T-helper 17 cell (primary cell): ENCODE results near the gene MBD3L1. TPM values are rescaled to one million over a fixed set of nuclear protein-coding genes. Genes with fewer than 3 reads are reported as not detected.

Source experiments
- ATAC-seq: fragments of 150-1000 bp; cut with Tn5 transposase; 2 replicates; pipeline ENCODE4 v1.10.0; 2021; ENCODE audit warnings: mild to moderate bottlenecking, moderate library complexity
- DNase-seq, 3 donors: peaks; one replicate each; pipeline versions ENCODE4 v3.0.0 to v3.0.0-alpha.2; 2020 to 2021
- H3K9me3 ChIP-seq: one replicate; pipeline ENCODE4 v1.7.0; 2013; ENCODE audit warnings: low read length, mild to moderate bottlenecking; ENCODE audit not compliant: control insufficient read depth, poor library complexity, severe bottlenecking
- H3K27ac Mint-ChIP-seq: one replicate; pipeline ENCODE4 v1.8.0; 2022; ENCODE audit warnings: mild to moderate bottlenecking, moderate library complexity, mixed read lengths
- H3K27me3 Mint-ChIP-seq: one replicate; pipeline ENCODE4 v1.8.0; 2022; ENCODE audit warnings: mixed read lengths
- H3K36me3 Mint-ChIP-seq: one replicate; pipeline ENCODE4 v1.8.0; 2022; ENCODE audit warnings: low read depth, mixed read lengths
- H3K4me1 Mint-ChIP-seq: one replicate; pipeline ENCODE4 v1.8.0; 2022; ENCODE audit warnings: mild to moderate bottlenecking, mixed read lengths
- H3K4me3 Mint-ChIP-seq: one replicate; pipeline ENCODE4 v1.8.0; 2022; ENCODE audit warnings: mild to moderate bottlenecking, moderate library complexity, mixed read lengths
- total RNA-seq, 4 donors: library from RNA in 2 of 4; stranded (reverse) in 2 of 4; gene quantifications; one replicate each; pipeline ENCODE4 v1.2.3 and lab custom pipeline; 2022 to 2026

MBD3L1 gene
- total RNA-seq, 2 donors from 2014 or later: not detected

GRCh38 chr19:8835877-8836276, 3.7 kb downstream of the MBD3L1 start:
- no peaks in the 10 kb centered on the region for H3K36me3 Mint-ChIP-seq
- H3K27ac Mint-ChIP-seq: no peak overlapping the region
- H3K4me3 Mint-ChIP-seq: no peak overlapping the region
- no peaks in the 10 kb centered on the region for H3K9me3 ChIP-seq
- peaks cover 18% of the 10 kb centered on the region for H3K4me1 Mint-ChIP-seq
- ATAC-seq (no peak), DNase-seq (no peak)
- no peaks in the 10 kb centered on the region for H3K27me3 Mint-ChIP-seq

DNA sequence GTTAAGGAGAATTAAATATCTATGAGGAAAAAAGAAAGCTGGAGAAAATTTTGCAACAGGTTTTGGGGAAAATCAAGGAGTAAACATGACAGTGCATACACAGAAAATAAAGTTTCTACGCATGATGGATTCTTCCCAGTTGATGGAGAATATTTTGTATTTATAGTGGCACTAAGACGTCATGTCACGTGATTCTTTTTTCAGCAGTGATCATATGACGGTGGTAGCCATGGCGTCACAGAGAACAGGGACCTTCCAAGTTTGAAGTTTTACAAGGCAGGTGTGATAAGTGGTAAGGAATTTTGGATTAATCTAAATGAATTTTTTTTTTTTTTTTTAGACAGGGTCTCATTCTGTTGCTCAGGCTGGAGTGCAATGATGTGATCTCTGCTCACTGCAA, 8.5 kb downstream of the MBD3L1 start:
- Mint-ChIP-seq H3K27ac (no peak overlapping the region), H3K27me3 (peaks cover 10% of the 10 kb centered on the region), H3K4me1 (peaks cover 3% of the 10 kb centered on the region), H3K36me3 (no peaks in the 10 kb centered on the region), H3K4me3 (no peak overlapping the region)
- DNase-seq (no peak), ATAC-seq (no peak)
- H3K9me3 ChIP-seq: no peaks in the 10 kb centered on the region

DNA sequence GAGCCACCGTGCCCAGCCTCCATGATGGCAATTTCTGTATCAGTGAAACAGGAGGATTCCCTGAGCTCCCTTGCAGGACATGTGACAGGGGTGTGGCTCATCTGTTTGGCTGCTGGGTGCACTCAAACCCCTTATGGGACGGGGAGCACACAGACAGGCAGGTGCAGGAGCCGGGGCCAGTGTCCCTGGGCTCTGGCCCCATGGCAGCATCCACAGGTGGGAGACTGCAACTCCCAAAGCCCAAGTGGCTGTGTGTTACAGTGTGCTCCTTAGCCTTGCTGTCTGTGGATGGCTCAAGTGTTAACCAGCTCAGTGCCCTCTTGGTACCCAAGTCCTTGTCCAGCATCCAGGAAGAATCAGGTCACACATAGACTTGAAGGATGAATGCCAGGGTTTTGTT, 14.6 kb downstream of the MBD3L1 start:
- DNase-seq: no peak
- H3K9me3 ChIP-seq: no peaks in the 10 kb centered on the region
- ATAC-seq: no peak
- no peak overlapping the region for H3K27ac Mint-ChIP-seq
- H3K27me3 Mint-ChIP-seq: peaks cover 7% of the 10 kb centered on the region
- H3K4me3 Mint-ChIP-seq: no peak overlapping the region
- no peaks in the 10 kb centered on the region for H3K36me3 Mint-ChIP-seq
- H3K4me1 Mint-ChIP-seq: peaks cover 3% of the 10 kb centered on the region

GRCh38 chr19:8849232-8849631, 17.1 kb downstream of the MBD3L1 start:
- no peak overlapping the region for H3K27ac Mint-ChIP-seq
- ATAC-seq (no peak), DNase-seq (no peak)
- peaks cover 6% of the 10 kb centered on the region for H3K27me3 Mint-ChIP-seq
- H3K4me1 Mint-ChIP-seq: no peaks in the 10 kb centered on the region
- no peak overlapping the region for H3K4me3 Mint-ChIP-seq
- H3K36me3 Mint-ChIP-seq: no peaks in the 10 kb centered on the region
- H3K9me3 ChIP-seq: no peaks in the 10 kb centered on the region

DNA sequence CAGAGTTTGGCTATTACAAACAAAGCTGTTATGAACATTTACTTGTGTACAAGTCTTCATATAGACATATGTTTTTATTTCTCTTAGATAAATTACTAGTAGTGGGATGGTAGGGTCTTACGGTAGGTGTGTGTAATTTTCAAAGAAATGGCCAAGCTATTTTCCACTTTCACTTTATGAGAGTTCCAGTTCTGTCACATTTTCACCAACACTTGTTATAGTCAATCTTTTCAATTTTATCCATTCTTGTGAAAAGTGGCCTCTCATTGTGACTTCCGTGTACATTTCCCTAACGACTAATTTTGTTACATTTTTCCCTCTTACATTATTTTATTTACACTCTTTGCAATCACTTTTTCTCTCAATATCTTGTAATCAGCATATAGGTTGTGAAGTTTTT, 18.3 kb downstream of the MBD3L1 start:
- no peak overlapping the region for H3K4me3 Mint-ChIP-seq
- no peaks in the 10 kb centered on the region for H3K36me3 Mint-ChIP-seq
- H3K4me1 Mint-ChIP-seq: no peaks in the 10 kb centered on the region
- no peak overlapping the region for H3K27ac Mint-ChIP-seq
- no peaks in the 10 kb centered on the region for H3K9me3 ChIP-seq
- peaks cover 11% of the 10 kb centered on the region for H3K27me3 Mint-ChIP-seq
- no peak for DNase-seq
- no peak for ATAC-seq

GRCh38 chr19:8858260-8858659, 26.1 kb downstream of the MBD3L1 start:
- DNase-seq (no peak), ATAC-seq (no peak)
- no peak overlapping the region for H3K4me3 Mint-ChIP-seq
- H3K4me1 Mint-ChIP-seq: no peaks in the 10 kb centered on the region
- no peak overlapping the region for H3K27ac Mint-ChIP-seq
- H3K36me3 Mint-ChIP-seq: no peaks in the 10 kb centered on the region
- peaks cover 28% of the 10 kb centered on the region for H3K27me3 Mint-ChIP-seq
- H3K9me3 ChIP-seq: no peaks in the 10 kb centered on the region

DNA sequence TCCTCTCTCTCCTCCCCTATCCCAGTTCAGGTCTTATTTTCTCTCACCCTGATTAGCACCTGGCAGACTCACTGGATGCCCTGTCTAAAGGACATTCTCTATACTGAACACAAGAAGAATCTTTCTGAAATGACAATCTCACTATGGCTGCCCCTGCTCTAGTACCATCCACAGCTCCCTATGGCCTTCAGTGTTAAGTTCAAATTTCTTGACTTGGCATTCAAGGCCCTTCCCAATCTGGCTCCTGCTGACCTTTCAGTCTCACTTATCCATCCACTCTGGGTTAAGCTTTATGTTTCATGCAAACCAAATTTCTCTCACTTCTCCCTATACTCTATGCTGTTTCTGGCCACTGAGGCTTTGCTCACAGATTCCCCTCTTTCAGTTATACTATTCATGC, 34.2 kb downstream of the MBD3L1 start:
- H3K9me3 ChIP-seq: no peaks in the 10 kb centered on the region
- Mint-ChIP-seq H3K27me3 (peaks cover 17% of the 10 kb centered on the region), H3K4me3 (no peak overlapping the region), H3K36me3 (no peaks in the 10 kb centered on the region), H3K27ac (no peak overlapping the region), H3K4me1 (no peaks in the 10 kb centered on the region)
- ATAC-seq: no peak
- no peak for DNase-seq

- no peak overlapping the region for H3K27ac Mint-ChIP-seq
- H3K9me3 ChIP-seq: no peaks in the 10 kb centered on the region
- H3K27me3 Mint-ChIP-seq: peaks cover 9% of the 10 kb centered on the region
- no peaks in the 10 kb centered on the region for H3K36me3 Mint-ChIP-seq
- DNase-seq: no peak
- ATAC-seq: no peak
- H3K4me1 Mint-ChIP-seq: no peaks in the 10 kb centered on the region
- H3K4me3 Mint-ChIP-seq: no peak overlapping the region
Observed at GRCh38 chr19:8877854-8878705, 45.9 kb downstream of the MBD3L1 start.

GRCh38 chr19:8880868-8881488, 48.8 kb downstream of the MBD3L1 start:
- Mint-ChIP-seq H3K36me3 (no peaks in the 10 kb centered on the region), H3K27ac (no peak overlapping the region), H3K4me3 (no peak overlapping the region), H3K4me1 (no peaks in the 10 kb centered on the region), H3K27me3 (no peaks in the 10 kb centered on the region)
- H3K9me3 ChIP-seq: no peaks in the 10 kb centered on the region
- no peak for DNase-seq
- no peak for ATAC-seq

- ATAC-seq (no peak), DNase-seq (no peak)
- Mint-ChIP-seq H3K4me1 (no peaks in the 10 kb centered on the region), H3K4me3 (no peak overlapping the region), H3K36me3 (no peaks in the 10 kb centered on the region), H3K27me3 (no peaks in the 10 kb centered on the region), H3K27ac (no peak overlapping the region)
- H3K9me3 ChIP-seq: no peaks in the 10 kb centered on the region
Observed at GRCh38 chr19:8881512-8881911, 49.3 kb downstream of the MBD3L1 start.

GRCh38 chr19:8884416-8884815, 52.2 kb downstream of the MBD3L1 start:
- Mint-ChIP-seq H3K4me1 (no peaks in the 10 kb centered on the region), H3K36me3 (no peaks in the 10 kb centered on the region), H3K4me3 (no peak overlapping the region), H3K27me3 (no peaks in the 10 kb centered on the region), H3K27ac (no peak overlapping the region)
- DNase-seq: no peak
- no peaks in the 10 kb centered on the region for H3K9me3 ChIP-seq
- ATAC-seq: no peak

GRCh38 chr19:8887364-8887763, 55.2 kb downstream of the MBD3L1 start:
- ATAC-seq (no peak), DNase-seq (no peak)
- Mint-ChIP-seq H3K27me3 (no peaks in the 10 kb centered on the region), H3K36me3 (no peaks in the 10 kb centered on the region), H3K27ac (no peak overlapping the region), H3K4me1 (no peaks in the 10 kb centered on the region), H3K4me3 (no peak overlapping the region)
- no peaks in the 10 kb centered on the region for H3K9me3 ChIP-seq

DNA sequence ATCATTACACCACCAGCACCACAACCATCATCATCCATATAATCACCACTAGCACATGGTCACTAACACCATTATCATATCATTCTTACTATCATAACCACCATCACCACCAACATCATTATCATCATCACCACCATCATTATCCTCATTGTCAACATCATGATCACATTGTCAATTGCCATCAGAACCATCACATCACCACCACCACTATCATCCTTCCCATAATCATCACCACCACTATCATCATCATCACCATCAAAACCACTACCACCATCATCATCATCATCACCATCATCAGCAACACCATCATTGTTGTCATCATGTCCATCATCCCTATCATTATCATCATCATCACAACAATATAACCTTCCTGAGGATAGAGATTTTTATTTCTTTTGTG, 58.1 kb downstream of the MBD3L1 start:
- no peaks in the 10 kb centered on the region for H3K27me3 Mint-ChIP-seq
- ATAC-seq (no peak), DNase-seq (no peak)
- H3K36me3 Mint-ChIP-seq: no peaks in the 10 kb centered on the region
- no peak overlapping the region for H3K27ac Mint-ChIP-seq
- H3K4me1 Mint-ChIP-seq: no peaks in the 10 kb centered on the region
- no peak overlapping the region for H3K4me3 Mint-ChIP-seq
- H3K9me3 ChIP-seq: no peaks in the 10 kb centered on the region
